COLO829 (cell line): ENCODE measurements around the gene CPNE4.
A peak's percentile ranks its signal among the peaks of the same experiment; 100 is the strongest.

ENCODE experiments used
- DNase-seq: peaks from one replicate; pipeline ENCODE4 v3.0.0; 2012; ENCODE audit warnings: low spot score

Gene CPNE4

DNA sequence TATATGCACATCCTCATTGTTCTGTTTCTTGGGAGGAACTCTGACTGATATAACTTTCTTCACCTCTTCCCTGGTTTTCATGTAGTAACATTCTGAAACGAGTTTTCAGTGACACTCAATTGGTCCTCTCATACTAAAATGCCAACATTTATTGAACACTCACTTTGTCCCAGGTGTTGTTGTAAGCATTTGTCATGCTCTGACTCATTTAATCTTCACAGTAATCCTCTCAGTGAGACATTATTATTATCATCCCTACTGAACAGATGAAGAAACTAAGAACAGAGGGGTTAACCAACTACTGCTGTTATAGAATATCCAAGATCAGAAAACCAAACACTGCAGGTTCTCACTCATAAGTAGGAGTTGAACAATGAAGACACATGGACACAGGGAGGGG is 437.9 kb downstream of the CPNE4 start:
- DNase-seq: no peak

DNA sequence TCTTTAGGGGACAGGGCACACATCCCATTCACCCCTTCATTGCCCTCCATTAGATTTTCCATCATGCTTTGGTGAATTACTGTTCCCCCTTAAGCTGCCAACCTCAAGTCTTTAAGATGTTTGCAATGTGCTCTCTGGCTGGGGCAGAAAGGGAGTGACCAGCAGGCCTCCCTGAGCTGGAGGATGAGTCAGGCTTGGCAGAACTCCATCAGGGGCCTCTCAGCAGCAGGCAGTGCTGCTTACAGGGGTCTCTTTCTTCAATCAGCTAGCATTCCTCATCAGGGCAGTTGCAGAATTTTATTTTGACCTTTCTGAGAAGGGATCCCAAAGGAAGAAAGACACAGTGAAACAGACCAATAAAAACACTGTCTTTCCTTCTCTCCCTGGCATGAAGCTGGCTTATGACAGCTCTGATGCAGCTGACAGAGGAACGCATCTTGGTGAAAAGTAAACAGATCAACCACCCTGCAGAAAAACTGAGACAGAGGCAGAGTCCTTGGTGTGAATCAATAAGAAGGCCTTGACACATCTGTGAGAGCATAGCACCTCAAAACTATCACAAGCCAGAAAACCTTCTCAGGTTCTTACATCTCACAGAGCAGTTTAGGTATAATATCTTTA is 443.3 kb downstream of the CPNE4 start:
- DNase-seq: no peak

GRCh38 chr3:131586277-131586676 is 448.5 kb downstream of the CPNE4 start:
- DNase-seq: no peak

- DNase-seq: no peak
These were observed 452.4 kb downstream of the CPNE4 start for GRCh38 chr3:131582438-131582837.

DNA sequence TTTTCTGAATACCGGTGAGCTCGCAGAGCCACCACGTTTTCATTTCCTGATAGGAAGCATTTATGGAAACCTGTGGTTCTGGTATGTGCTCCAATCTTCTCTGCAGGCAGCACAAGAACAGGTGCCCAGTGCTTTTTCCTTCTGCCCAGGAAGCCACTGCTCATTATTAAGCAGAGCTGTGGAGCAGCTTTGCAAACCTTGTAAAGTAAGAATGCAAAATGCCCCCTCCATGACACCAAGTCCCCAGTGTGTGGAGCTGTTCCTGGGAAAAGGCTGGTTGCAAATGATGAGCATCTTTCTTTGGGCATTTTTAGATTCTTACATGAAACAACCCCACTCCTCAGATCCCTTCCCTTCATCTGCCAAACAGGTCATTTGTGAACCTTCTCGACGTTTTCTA is 466.4 kb downstream of the CPNE4 start:
- DNase-seq: no peak

GRCh38 chr3:131564812-131565211 is 470.0 kb downstream of the CPNE4 start:
- no peak for DNase-seq

DNA sequence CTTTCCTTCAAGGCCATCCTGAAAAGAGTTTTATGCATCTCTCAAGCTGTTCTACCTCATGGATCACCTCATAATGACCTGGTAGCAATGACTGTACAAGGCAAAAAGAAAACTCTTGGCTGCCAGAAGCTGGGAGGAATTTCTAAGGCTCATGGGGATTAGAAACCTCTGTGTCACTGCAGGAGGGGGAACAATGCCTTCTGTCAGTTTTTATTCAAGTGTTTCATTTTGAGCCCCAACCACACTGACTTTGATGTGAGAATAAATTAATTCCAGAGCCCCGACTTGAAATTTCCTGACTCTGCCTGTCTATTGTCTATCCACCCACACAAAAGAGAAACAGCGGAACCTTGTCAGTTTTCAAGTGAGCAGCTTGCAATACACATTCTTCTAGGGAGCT is 473.3 kb downstream of the CPNE4 start:
- peak; percentile 17 for DNase-seq

DNA sequence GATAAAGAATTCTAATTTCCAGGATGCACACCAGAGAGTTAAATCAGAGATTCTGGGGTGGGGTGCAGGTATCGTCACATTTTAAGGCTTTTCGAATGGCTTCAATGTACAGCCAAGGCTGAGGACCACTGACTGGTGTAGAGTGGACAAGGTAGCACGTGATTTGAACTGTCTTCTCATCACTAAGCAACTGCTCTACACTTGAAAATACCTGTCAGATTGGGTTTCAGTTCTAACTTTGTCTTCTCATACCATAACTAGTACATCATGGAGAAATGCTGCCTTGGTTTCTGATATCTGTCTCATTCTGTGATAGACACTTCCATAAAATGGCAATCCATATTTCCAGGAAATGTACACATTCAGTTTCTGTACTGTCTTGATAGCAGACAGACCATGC is 474.0 kb downstream of the CPNE4 start:
- DNase-seq: no peak

DNA sequence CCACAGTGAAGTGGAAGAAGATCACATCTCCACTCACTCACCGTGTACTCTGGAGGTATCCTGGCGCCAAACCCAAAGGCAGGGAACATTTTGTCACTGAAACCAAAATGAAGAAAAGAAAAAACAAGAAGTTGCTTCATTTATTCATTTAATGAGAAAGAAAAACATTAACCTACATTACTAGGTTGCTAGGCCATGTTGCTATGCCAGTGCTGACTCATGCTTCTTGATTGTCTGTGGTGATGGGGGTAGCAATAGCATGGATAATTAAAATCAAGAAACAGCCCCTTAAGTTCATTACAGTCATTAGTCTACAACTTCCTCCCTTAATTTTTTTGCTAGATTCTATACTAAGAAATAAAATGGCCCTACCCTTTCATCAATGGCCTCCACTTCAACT is 479.4 kb downstream of the CPNE4 start:
- DNase-seq: no peak

- DNase-seq: no peak
These were observed 481.1 kb downstream of the CPNE4 start for GRCh38 chr3:131553495-131554247.

- DNase-seq: no peak
These were observed 483.1 kb downstream of the CPNE4 start for GRCh38 chr3:131551761-131552160.

- no peak for DNase-seq
These were observed 484.0 kb downstream of the CPNE4 start for GRCh38 chr3:131550562-131551465.

GRCh38 chr3:131549340-131549739 is 485.5 kb downstream of the CPNE4 start:
- DNase-seq: no peak

DNA sequence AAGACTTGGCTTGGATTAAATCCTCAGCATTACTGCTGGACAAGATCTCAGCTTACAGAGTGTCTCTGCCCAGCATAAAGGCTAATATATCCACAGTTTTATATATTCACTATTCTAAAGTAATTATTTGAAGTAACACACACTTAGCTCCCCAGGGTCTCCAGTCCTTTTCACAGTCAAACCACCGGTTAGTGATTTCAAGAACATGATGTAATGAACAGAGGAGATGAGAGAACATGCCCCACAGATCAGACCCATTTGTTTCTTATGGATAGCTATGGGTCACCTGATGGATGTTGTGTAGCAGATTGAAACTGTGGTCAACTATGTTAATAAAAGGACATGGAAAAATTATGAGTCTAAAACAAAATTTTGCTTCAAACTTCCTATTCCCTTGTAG is 487.2 kb downstream of the CPNE4 start:
- no peak for DNase-seq

GRCh38 chr3:131546441-131546840 is 488.4 kb downstream of the CPNE4 start:
- DNase-seq: no peak

DNA sequence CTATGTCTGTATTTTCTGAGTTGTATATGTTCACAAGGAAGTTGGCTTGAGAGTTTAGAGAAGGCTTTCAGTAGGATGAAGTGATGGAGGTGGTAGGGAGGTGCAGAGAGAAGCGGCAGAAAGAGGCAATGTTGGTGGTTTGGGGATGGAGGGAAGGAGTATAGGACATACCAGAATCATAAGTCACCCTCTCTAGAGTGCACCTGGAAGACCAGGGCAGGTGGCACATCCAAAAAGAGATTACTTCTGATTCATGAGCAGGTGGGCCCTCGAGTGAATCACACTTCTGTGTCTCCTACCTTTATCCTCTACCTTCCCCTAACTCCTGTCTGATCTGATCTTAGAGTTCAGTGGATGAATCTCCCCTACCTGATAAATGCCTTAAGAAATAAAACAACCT is 490.3 kb downstream of the CPNE4 start:
- no peak for DNase-seq

GRCh38 chr3:131543714-131544113 is 491.1 kb downstream of the CPNE4 start:
- DNase-seq: no peak

- DNase-seq: no peak
These were observed 493.5 kb downstream of the CPNE4 start for GRCh38 chr3:131541288-131541687.

GRCh38 chr3:131540821-131541220 is 494.0 kb downstream of the CPNE4 start:
- no peak for DNase-seq

DNA sequence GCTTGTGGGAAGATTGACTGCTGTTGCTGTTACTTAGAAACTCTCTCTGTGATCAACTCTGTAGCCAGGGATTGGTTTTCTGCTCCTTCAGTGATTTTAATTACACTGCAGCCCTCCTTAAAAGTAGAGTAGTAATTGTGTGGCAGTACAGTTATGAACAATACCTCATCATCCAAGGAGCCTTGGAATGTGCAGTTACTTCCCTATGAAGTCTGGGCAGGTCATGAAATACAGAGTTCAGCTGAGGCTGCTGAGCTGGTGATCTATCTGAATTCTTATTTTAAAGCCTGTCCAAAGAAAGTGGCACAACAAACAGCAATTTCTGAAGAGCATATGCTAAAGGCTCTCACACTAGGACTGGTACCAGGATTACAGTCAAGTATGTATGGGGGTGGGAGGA is 494.7 kb downstream of the CPNE4 start:
- no peak for DNase-seq

GRCh38 chr3:131538968-131539367 is 495.8 kb downstream of the CPNE4 start:
- DNase-seq: no peak

DNA sequence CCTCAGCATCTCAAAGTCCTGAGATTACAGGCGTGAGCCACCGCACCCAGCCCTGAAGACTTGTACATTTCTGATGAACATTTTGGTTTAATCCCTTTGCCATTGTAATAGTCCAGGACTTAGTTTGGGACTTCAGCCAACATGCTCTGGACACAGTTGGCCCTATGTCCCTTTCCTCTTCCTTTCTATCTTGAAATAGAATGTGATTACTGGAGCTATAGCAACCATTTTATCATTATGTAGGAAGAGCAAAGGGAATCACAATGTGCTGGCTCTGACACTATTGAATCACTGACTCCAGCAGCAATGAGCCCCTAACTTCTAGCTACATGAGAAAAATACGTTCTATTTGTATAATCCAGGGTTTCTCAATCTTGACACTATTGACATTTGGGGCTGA is 497.3 kb downstream of the CPNE4 start:
- no peak for DNase-seq

DNA sequence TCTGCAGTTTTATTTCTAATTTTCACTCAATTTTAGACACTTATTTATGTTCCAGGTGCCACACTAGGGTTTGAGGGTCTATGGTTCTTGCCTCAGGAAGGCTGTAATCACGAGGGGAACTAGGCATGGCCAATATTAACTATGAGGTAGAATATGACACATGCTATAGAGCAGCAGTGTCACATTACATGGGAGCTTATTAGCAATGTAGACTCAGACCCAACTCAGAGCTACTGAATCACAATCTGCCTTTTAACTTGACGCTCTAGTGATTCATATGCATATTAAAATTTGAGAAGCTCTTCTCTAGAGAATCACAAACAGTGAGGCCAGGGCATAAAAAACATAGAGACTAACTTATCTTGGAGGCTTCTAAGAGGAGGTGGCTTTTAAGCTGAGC is 499.2 kb downstream of the CPNE4 start:
- DNase-seq: no peak
